Uterus (tissue), 4 donors: ENCODE data around the gene SMAD3. TPM values are rescaled to one million over a fixed set of nuclear protein-coding genes. Genes with fewer than 3 reads are reported as not detected.
"Not testable (repeated sequence)": the region's sequence is repeated elsewhere in the genome, so short reads cannot be mapped to it uniquely, and the experiment has no call there.

ENCODE experiments used
- DNase-seq, 2 donors: peaks; one replicate each; pipeline ENCODE4 v3.0.0-alpha.2; 2019 to 2020
- H3K27ac ChIP-seq, 2 donors: fragments of 200-600 bp; sonication (generic); 1 replicate in 1 of 2; 2 replicates in 1 of 2; pipeline ENCODE4 v1.5.1; 2016 to 2018
- H3K27me3 ChIP-seq, 2 donors: fragments of 200-600 bp; sonication (generic); one replicate each; pipeline ENCODE4 v1.5.1; 2018 to 2019; ENCODE audit warnings: control low read depth in 1 of 2
- H3K36me3 ChIP-seq, 2 donors: fragments of 200-600 bp; sonication (generic); one replicate each; pipeline ENCODE4 v1.5.1; 2019; ENCODE audit warnings: control low read depth in 1 of 2
- H3K4me1 ChIP-seq, 2 donors: fragments of 200-600 bp; sonication (generic); one replicate each; pipeline ENCODE4 v1.5.1; 2018 to 2019; ENCODE audit warnings: control low read depth in 1 of 2
- H3K4me3 ChIP-seq, 2 donors: fragments of 200-600 bp; sonication (generic); 1 replicate in 1 of 2; 2 replicates in 1 of 2; pipeline ENCODE4 v1.5.1; 2018 to 2019; ENCODE audit warnings: mild to moderate bottlenecking in 1 of 2
- H3K9me3 ChIP-seq, 2 donors: fragments of 200-600 bp; sonication (generic); one replicate each; pipeline ENCODE4 v1.5.1; 2019; ENCODE audit warnings: control low read depth in 1 of 2
- CTCF ChIP-seq, 4 experiments: fragments of 200-600 bp in 2 of 4; fragments of 450-650 bp in 2 of 4; sonication (generic) in 2 of 4; IDR thresholded peaks; one replicate each; pipeline ENCODE4 v1.5.1; 2016 to 2019; ENCODE audit warnings: antibody characterized with exemption in 4 of 4, mild to moderate bottlenecking in 2 of 4, moderate library complexity in 1 of 4
- POLR2A ChIP-seq, 2 donors: fragments of 450-650 bp; IDR thresholded peaks; one replicate each; pipeline ENCODE4 v1.6.1; 2016; ENCODE audit warnings: antibody characterized with exemption in 2 of 2, mild to moderate bottlenecking in 1 of 2, moderate library complexity in 1 of 2
- intact Hi-C: fragments of 100-400 bp; cut with DNase I; formaldehyde crosslinking; loops from one replicate; pipeline ENCODE4 v1.15.1; 2023; ENCODE audit warnings: low total_unique reads
- total RNA-seq, 4 donors: library from RNA; depleted of rRNA in 3 of 4; stranded (reverse); fragments of >200 nt in 3 of 4; gene quantifications; one replicate each; pipeline versions ENCODE4 v1.1.0 to v1.2.4, GENCODE V29; 2014 to 2023
- donor health status: DM: yes; HTN: yes; CAD: no.

Gene SMAD3
- total RNA-seq, 4 donors from 2014 or later = 14.3 to 66.9 (median 32.3) TPM

- Histone ChIP-seq H3K4me3 (peak overlapping the region; percentile 21 to 29), H3K4me1 (peaks cover 22 to 32% of the 10 kb centered on the region in 2 donors), H3K27me3 (no peaks in the 10 kb centered on the region), H3K9me3 (no peaks in the 10 kb centered on the region), H3K36me3 (no peaks in the 10 kb centered on the region), H3K27ac (peak overlapping the region; percentile 95 to 97)
- intact Hi-C loops = no loop called here
- TF ChIP-seq POLR2A (IDR thresholded peaks at IDR 0.05) = peak in 1 of 2 donors; percentile 16
- TF ChIP-seq CTCF (IDR thresholded peaks at IDR 0.05) = no peak
- DNase-seq = peak; percentile 92 to 93
These were observed 55.6 kb downstream of the SMAD3 start for GRCh38 chr15:67120839-67121643.

GRCh38 chr15:67121644-67122605 lies 56.5 kb downstream of the SMAD3 start:
- Histone ChIP-seq H3K9me3 (no peaks in the 10 kb centered on the region), H3K4me3 (peak overlapping the region; percentile 21 to 29), H3K27me3 (no peaks in the 10 kb centered on the region), H3K36me3 (no peaks in the 10 kb centered on the region), H3K27ac (peak overlapping the region; percentile 95 to 97), H3K4me1 (peaks cover 31 to 41% of the 10 kb centered on the region in 2 donors)
- DNase-seq = no peak
- TF ChIP-seq CTCF (IDR thresholded peaks at IDR 0.05) = no peak
- no peak for TF ChIP-seq POLR2A (IDR thresholded peaks at IDR 0.05)
- intact Hi-C loops = no loop called here

- Histone ChIP-seq H3K27ac (peak overlapping the region; percentile 95 to 97), H3K4me1 (peaks cover 35 to 46% of the 10 kb centered on the region in 2 donors)
- H3K9me3 ChIP-seq, H3K36me3 ChIP-seq, intact Hi-C loops, DNase-seq, H3K4me3 ChIP-seq, H3K27me3 ChIP-seq: not testable (repeated sequence)
These were observed 57.4 kb downstream of the SMAD3 start for GRCh38 chr15:67122816-67123215.

- Histone ChIP-seq H3K27ac (peak overlapping the region; percentile 95 to 97), H3K4me1 (peaks cover 35 to 46% of the 10 kb centered on the region in 2 donors)
- H3K36me3 ChIP-seq, H3K27me3 ChIP-seq, DNase-seq, H3K9me3 ChIP-seq, H3K4me3 ChIP-seq, intact Hi-C loops: not testable (repeated sequence)
These were observed 57.9 kb downstream of the SMAD3 start for GRCh38 chr15:67123291-67123690.

- TF ChIP-seq POLR2A (IDR thresholded peaks at IDR 0.05) = no peak
- TF ChIP-seq CTCF (IDR thresholded peaks at IDR 0.05) = no peak
- H3K27me3 ChIP-seq = no peaks in the 10 kb centered on the region
- intact Hi-C loops = no loop called here
- no peaks in the 10 kb centered on the region for H3K9me3 ChIP-seq
- no peak overlapping the region for H3K4me3 ChIP-seq
- no peaks in the 10 kb centered on the region for H3K36me3 ChIP-seq
- peaks cover 35 to 46% of the 10 kb centered on the region in 2 donors for H3K4me1 ChIP-seq
- peak overlapping the region; percentile 95 to 97 for H3K27ac ChIP-seq
- DNase-seq = no peak
These were observed 58.7 kb downstream of the SMAD3 start for GRCh38 chr15:67124111-67124510.
